ENCODE data around the gene HIGD1A.

- TF ChIP-seq EZH2 (IDR thresholded peaks at IDR 0.05; ENCODE audit: borderline replicate concordance, insufficient read depth, low read length, poor library complexity, severe bottlenecking) (no peak), CTCF (IDR thresholded peaks at IDR 0.05; ENCODE audit: poor library complexity, severe bottlenecking) (no peak), TAF1 (IDR thresholded peaks at IDR 0.05; ENCODE audit: low read depth) (no peak)
Observed at GRCh38 chr3:42786631-42787030, 17.7 kb downstream of the HIGD1A start.

Data from neural cell (in vitro differentiated cells).